Neural cell (in vitro differentiated cells): ENCODE measurements around the gene ATP9B. TPM values are rescaled to one million over a fixed set of nuclear protein-coding genes. Genes with fewer than 3 reads are reported as not detected.

Experiments used
- H2AFZ ChIP-seq: fragments of 200-600, 300-800 bp; sonication (generic), shearing (Covaris generic); 2 replicates; pipeline ENCODE4 v1.6.0; 2014; ENCODE audit warnings: low read depth, mild to moderate bottlenecking, antibody characterized with exemption, low read length, moderate library complexity
- H3F3A ChIP-seq: fragments of 200-600 bp; shearing (Covaris generic); 2 replicates; pipeline ENCODE4 v1.6.1; 2016; ENCODE audit warnings: mild to moderate bottlenecking, moderate library complexity, mixed read lengths, antibody characterized with exemption, low read length; ENCODE audit not compliant: insufficient read depth, poor library complexity, severe bottlenecking
- H3K27ac ChIP-seq: fragments of 200-600, 300-800 bp; sonication (generic), shearing (Covaris generic); 2 replicates; pipeline ENCODE4 v1.5.1; 2014; ENCODE audit warnings: mild to moderate bottlenecking, low read length, moderate library complexity
- H3K27me3 ChIP-seq: fragments of 300-800, 200-600 bp; sonication (generic), shearing (Covaris generic); 2 replicates; pipeline ENCODE4 v1.6.0; 2014; ENCODE audit warnings: mild to moderate bottlenecking, low read depth, low read length, moderate library complexity; ENCODE audit not compliant: insufficient read depth
- H3K36me3 ChIP-seq: fragments of 300-800, 200-600 bp; sonication (generic), shearing (Covaris generic); 2 replicates; pipeline ENCODE4 v1.5.1; 2014; ENCODE audit warnings: mild to moderate bottlenecking, antibody characterized with exemption, low read length, moderate library complexity; ENCODE audit not compliant: insufficient read depth
- H3K4me2 ChIP-seq: fragments of 300-800, 200-600 bp; sonication (generic), shearing (Covaris generic); 2 replicates; pipeline ENCODE4 v1.6.0; 2014; ENCODE audit warnings: mild to moderate bottlenecking, low read length
- H3K4me3 ChIP-seq: fragments of 300-800, 200-600 bp; sonication (generic), shearing (Covaris generic); 2 replicates; pipeline ENCODE4 v1.5.1; 2014; ENCODE audit warnings: mild to moderate bottlenecking, low read length, moderate library complexity
- H3K79me2 ChIP-seq: fragments of 200-600 bp; shearing (Covaris generic); replicated peaks from 2 replicates; pipeline ENCODE4 v1.6.0; 2014; ENCODE audit warnings: mild to moderate bottlenecking, low read length, moderate library complexity; ENCODE audit not compliant: insufficient read depth
- H3K9ac ChIP-seq: fragments of 300-800, 200-600 bp; sonication (generic), shearing (Covaris generic); 2 replicates; pipeline ENCODE4 v1.6.1; 2016; ENCODE audit warnings: mild to moderate bottlenecking, low read length, mixed read lengths
- H3K9me2 ChIP-seq: fragments of 200-600 bp; shearing (Covaris generic); 2 replicates; pipeline ENCODE4 v1.6.1; 2016; ENCODE audit warnings: mild to moderate bottlenecking, low read length, mixed read lengths; ENCODE audit not compliant: insufficient read depth
- H3K9me3 ChIP-seq: fragments of 200-600, 300-800 bp; sonication (generic), shearing (Covaris generic); 2 replicates; pipeline ENCODE4 v1.6.1; 2016; ENCODE audit warnings: mild to moderate bottlenecking, mixed run types, low read length, moderate library complexity, mixed read lengths
- H4K20me1 ChIP-seq: fragments of 200-600 bp; shearing (Covaris generic); 2 replicates; pipeline ENCODE4 v1.6.1; 2016; ENCODE audit warnings: mild to moderate bottlenecking, mixed run types; ENCODE audit not compliant: insufficient read depth
- CTCF ChIP-seq: fragments of 450-650 bp; IDR thresholded peaks from 2 replicates; pipeline ENCODE4 v1.5.1; 2014; ENCODE audit warnings: antibody characterized with exemption, mild to moderate bottlenecking, moderate library complexity; ENCODE audit not compliant: poor library complexity, severe bottlenecking
- EP300 ChIP-seq: fragments of 450-650 bp; conservative IDR thresholded peaks from 2 replicates; pipeline ENCODE4 v1.6.1; 2014; ENCODE audit warnings: antibody characterized with exemption, mild to moderate bottlenecking, moderate library complexity; ENCODE audit not compliant: poor library complexity, severe bottlenecking
- EZH2 ChIP-seq: fragments of 200-600, 300-800 bp; shearing (Covaris generic), sonication (generic); IDR thresholded peaks from 2 replicates; pipeline ENCODE4 v1.6.1; 2014; ENCODE audit warnings: antibody characterized with exemption, low read length, borderline replicate concordance, mild to moderate bottlenecking; ENCODE audit not compliant: insufficient read depth, poor library complexity, severe bottlenecking
- MXI1 ChIP-seq: fragments of 450-650 bp; conservative IDR thresholded peaks from 2 replicates; pipeline ENCODE4 v1.6.1; 2014; ENCODE audit warnings: antibody characterized with exemption, mild to moderate bottlenecking; ENCODE audit not compliant: poor library complexity, severe bottlenecking
- POLR2AphosphoS5 ChIP-seq: IDR thresholded peaks from 2 replicates; pipeline ENCODE4 v1.6.1; 2012
- RAD21 ChIP-seq: fragments of 450-650 bp; conservative IDR thresholded peaks from 2 replicates; pipeline ENCODE4 v1.6.1; 2014; ENCODE audit warnings: antibody characterized with exemption, mild to moderate bottlenecking, moderate library complexity
- SMC3 ChIP-seq: fragments of 450-650 bp; conservative IDR thresholded peaks from 2 replicates; pipeline ENCODE4 v1.6.1; 2014; ENCODE audit warnings: antibody characterized with exemption, mild to moderate bottlenecking, moderate library complexity; ENCODE audit not compliant: poor library complexity
- TAF1 ChIP-seq: IDR thresholded peaks from 2 replicates; pipeline ENCODE4 v1.6.1; 2012; ENCODE audit warnings: low read depth
- polyA plus RNA-seq: library from polyadenylated mRNA; depleted of rRNA; stranded (reverse); fragments of >200 nt; gene quantifications from 2 replicates; pipeline ENCODE4 v1.2.3, GENCODE V29; 2014
- TF ChIP-seq, protein P1 (sequence below): IDR thresholded peaks from 2 replicates; pipeline ENCODE4 v1.6.1; 2012; ENCODE audit warnings: borderline replicate concordance

The ATP9B gene
- polyA plus RNA-seq, 1 donor from 2014 or later, result 15.4 TPM

- H3K36me3 ChIP-seq, result no peaks in the 10 kb centered on the region
- H2AFZ ChIP-seq, result no peak overlapping the region
- no peaks in the 10 kb centered on the region for H3K9me2 ChIP-seq
- no peaks in the 10 kb centered on the region for H3K9me3 ChIP-seq
- H4K20me1 ChIP-seq, result no peaks in the 10 kb centered on the region
- H3K27me3 ChIP-seq, result peaks cover 33% of the 10 kb centered on the region
- H3K4me2 ChIP-seq, result no peak overlapping the region
- no peaks in the 10 kb centered on the region for H3F3A ChIP-seq
- no peaks in the 10 kb centered on the region for H3K79me2 ChIP-seq
- H3K9ac ChIP-seq, result no peak overlapping the region
- H3K4me3 ChIP-seq, result no peak overlapping the region
- H3K27ac ChIP-seq, result no peak overlapping the region
- TF ChIP-seq SMC3 (no peak), MXI1 (no peak), EP300 (no peak), EZH2 (no peak), POLR2AphosphoS5 (no peak), RAD21 (no peak), CTCF (no peak), TAF1 (no peak)
- TF ChIP-seq, protein P1, sequence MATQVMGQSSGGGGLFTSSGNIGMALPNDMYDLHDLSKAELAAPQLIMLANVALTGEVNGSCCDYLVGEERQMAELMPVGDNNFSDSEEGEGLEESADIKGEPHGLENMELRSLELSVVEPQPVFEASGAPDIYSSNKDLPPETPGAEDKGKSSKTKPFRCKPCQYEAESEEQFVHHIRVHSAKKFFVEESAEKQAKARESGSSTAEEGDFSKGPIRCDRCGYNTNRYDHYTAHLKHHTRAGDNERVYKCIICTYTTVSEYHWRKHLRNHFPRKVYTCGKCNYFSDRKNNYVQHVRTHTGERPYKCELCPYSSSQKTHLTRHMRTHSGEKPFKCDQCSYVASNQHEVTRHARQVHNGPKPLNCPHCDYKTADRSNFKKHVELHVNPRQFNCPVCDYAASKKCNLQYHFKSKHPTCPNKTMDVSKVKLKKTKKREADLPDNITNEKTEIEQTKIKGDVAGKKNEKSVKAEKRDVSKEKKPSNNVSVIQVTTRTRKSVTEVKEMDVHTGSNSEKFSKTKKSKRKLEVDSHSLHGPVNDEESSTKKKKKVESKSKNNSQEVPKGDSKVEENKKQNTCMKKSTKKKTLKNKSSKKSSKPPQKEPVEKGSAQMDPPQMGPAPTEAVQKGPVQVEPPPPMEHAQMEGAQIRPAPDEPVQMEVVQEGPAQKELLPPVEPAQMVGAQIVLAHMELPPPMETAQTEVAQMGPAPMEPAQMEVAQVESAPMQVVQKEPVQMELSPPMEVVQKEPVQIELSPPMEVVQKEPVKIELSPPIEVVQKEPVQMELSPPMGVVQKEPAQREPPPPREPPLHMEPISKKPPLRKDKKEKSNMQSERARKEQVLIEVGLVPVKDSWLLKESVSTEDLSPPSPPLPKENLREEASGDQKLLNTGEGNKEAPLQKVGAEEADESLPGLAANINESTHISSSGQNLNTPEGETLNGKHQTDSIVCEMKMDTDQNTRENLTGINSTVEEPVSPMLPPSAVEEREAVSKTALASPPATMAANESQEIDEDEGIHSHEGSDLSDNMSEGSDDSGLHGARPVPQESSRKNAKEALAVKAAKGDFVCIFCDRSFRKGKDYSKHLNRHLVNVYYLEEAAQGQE, result no peak
Measured at GRCh38 chr18:79402209-79402576, 333.0 kb downstream of the ATP9B start.

DNA sequence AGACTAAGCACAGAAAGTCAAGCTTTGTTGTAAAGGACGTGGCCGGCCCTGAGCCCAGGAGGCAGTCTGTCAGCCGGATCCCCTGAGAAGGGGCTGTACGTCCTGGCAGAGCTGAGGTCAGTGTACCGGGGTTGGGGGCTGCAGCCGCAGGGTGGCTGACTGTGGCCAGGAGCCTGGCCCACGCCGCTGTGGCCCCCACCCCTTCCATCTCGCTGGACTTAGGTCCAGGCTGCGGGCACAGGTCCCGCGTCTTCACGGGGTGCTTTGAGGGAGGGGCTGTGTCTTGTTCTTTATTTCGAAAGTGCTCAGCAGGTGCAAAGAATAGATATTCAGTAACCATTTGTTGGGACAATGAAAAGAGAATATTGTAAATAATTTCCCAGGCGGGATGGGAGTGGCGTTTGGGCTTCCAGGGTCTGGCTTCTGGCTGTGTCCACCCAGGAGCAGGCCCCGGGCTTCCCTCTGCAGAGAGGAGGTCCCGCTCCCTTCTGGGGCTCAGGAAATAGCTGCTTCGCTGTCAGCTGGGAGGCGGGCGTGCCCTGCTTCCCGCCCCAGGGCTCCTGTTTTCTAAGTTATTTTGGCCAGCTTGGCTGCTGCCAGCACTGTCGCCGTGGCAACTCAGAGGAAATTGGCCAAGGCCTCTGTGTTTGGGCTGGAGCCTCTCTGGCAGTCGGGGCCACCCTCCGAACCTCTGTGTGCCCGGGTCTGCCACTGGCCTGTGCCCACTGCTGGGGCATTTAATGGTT lies 334.0 kb downstream of the ATP9B start:
- Histone ChIP-seq H3K27ac (no peak overlapping the region), H3K9ac (no peak overlapping the region), H2AFZ (no peak overlapping the region), H3K4me2 (no peak overlapping the region), H3K4me3 (no peak overlapping the region), H3K9me2 (no peaks in the 10 kb centered on the region), H3K79me2 (no peaks in the 10 kb centered on the region), H3K36me3 (no peaks in the 10 kb centered on the region), H3F3A (no peaks in the 10 kb centered on the region), H3K27me3 (peaks cover 23% of the 10 kb centered on the region), H3K9me3 (no peaks in the 10 kb centered on the region), H4K20me1 (no peaks in the 10 kb centered on the region)
- TF ChIP-seq EZH2 (no peak), TAF1 (no peak)
